K562 (cell line): Measurements from ENCODE around the gene LCE1A. TPM values are rescaled to one million over a fixed set of nuclear protein-coding genes. Genes with fewer than 3 reads are reported as not detected.

Experiments
- ATAC-seq: fragments of 200-7000 bp; cut with Tn5 transposase; 3 replicates; pipeline ENCODE4 v1.9.1; 2020; ENCODE audit warnings: moderate library complexity
- BruUV-seq: library from RNA; stranded (reverse); fragments of 400-500 nt; replicated peaks from 2 replicates; lab custom pipeline; 2021; lab: Mats Ljungman, UMichigan
- CTCF ChIA-PET: fragments of 300-600 bp; formaldehyde crosslinking; extraction: SDS; loops from one replicate; lab custom pipeline; 2021; ENCODE audit warnings: low intra/inter-chr PET ratio; lab: Yijun Ruan, JAX
- POLR2A ChIA-PET: fragments of 300-600, 350-650 bp; sonication (Branson Sonifier 250); formaldehyde crosslinking; extraction: SDS; loops from one replicate; lab custom pipeline; 2021; ENCODE audit warnings: antibody characterized with exemption, inconsistent platforms; lab: Yijun Ruan, JAX
- DNase-seq, 4 experiments: peaks; one replicate each; pipeline versions ENCODE4 v3.0.0 to v3.0.0-alpha.2; 2011 to 2018; ENCODE audit warnings: low spot score in 3 of 4, mixed read lengths in 3 of 4; ENCODE audit errors: extremely low read depth in 1 of 4
- FAIRE-seq: peaks from 2 replicates; lab custom pipeline; 2011; peaks lifted over from hg19 to GRCh38; lab: Jason Lieb, UNC
- H2AFZ ChIP-seq: 2 replicates; pipeline ENCODE4 v1.6.0; 2011; ENCODE audit warnings: low read depth, low read length, control low read depth, inconsistent platforms
- H3K27ac ChIP-seq: fragments of 200-600 bp; 3 replicates; pipeline ENCODE4 v1.8.0; 2011; ENCODE audit warnings: low read depth, mild to moderate bottlenecking, control low read depth, inconsistent platforms, low read length, moderate library complexity, mixed read lengths; ENCODE audit errors: extremely low read depth
- H3K27me3 ChIP-seq, 2 experiments: fragments of 300-600 bp in 1 of 2; 2 replicates in 1 of 2; 3 replicates in 1 of 2; pipeline versions ENCODE4 v1.6.0 to v1.8.0; 2011; ENCODE audit warnings: inconsistent platforms in 2 of 2, low read length in 2 of 2, mild to moderate bottlenecking in 1 of 2, mixed read lengths in 1 of 2, moderate library complexity in 1 of 2; ENCODE audit not compliant: control insufficient read depth in 2 of 2, insufficient read depth in 2 of 2
- H3K36me3 ChIP-seq: fragments of 300-600 bp; 3 replicates; pipeline ENCODE4 v1.8.0; 2011; ENCODE audit warnings: mild to moderate bottlenecking, low read length, inconsistent platforms; ENCODE audit not compliant: control insufficient read depth, insufficient read depth
- H3K4me1 ChIP-seq, 2 experiments: fragments of 200-600 bp in 1 of 2; replicated peaks in 1 of 2; 2 replicates in 1 of 2; 3 replicates in 1 of 2; pipeline versions ENCODE4 v1.5.1 to v1.8.0; 2011; ENCODE audit warnings: inconsistent platforms in 2 of 2, low read length in 2 of 2, mild to moderate bottlenecking in 1 of 2, mixed read lengths in 1 of 2, moderate library complexity in 1 of 2; ENCODE audit not compliant: control insufficient read depth in 2 of 2, insufficient read depth in 2 of 2
- H3K4me2 ChIP-seq: 2 replicates; pipeline ENCODE4 v1.6.1; 2011; ENCODE audit warnings: low read length, control low read depth, inconsistent platforms, mixed read lengths; ENCODE audit not compliant: insufficient read depth
- H3K4me3 ChIP-seq: fragments of 200-600 bp; sonication (generic), shearing (Covaris generic); 2 replicates; pipeline ENCODE4 v1.5.1; 2016; ENCODE audit warnings: control low read depth, inconsistent platforms
- H3K79me2 ChIP-seq: fragments of 200-600 bp; 3 replicates; pipeline ENCODE4 v1.8.0; 2011; ENCODE audit warnings: low read length, inconsistent platforms; ENCODE audit not compliant: control insufficient read depth, insufficient read depth
- H3K9ac ChIP-seq, 2 experiments: 2 replicates each; pipeline versions ENCODE4 v1.6.0 to v1.6.1; 2011; ENCODE audit warnings: low read depth in 2 of 2, low read length in 2 of 2, control low read depth in 1 of 2, inconsistent platforms in 1 of 2, mild to moderate bottlenecking in 1 of 2, mixed read lengths in 1 of 2; ENCODE audit not compliant: insufficient read depth in 1 of 2
- H3K9me1 ChIP-seq: one replicate; pipeline ENCODE4 v1.6.0; 2011; ENCODE audit warnings: inconsistent platforms, mild to moderate bottlenecking, low read length, moderate library complexity; ENCODE audit not compliant: control insufficient read depth, insufficient read depth
- H3K9me3 ChIP-seq: replicated peaks from 2 replicates; pipeline ENCODE4 v1.5.1; 2011; ENCODE audit warnings: low read depth, low read length, inconsistent platforms; ENCODE audit not compliant: control insufficient read depth, insufficient read depth
- H4K20me1 ChIP-seq: replicated peaks from 2 replicates; pipeline ENCODE4 v1.6.1; 2011; ENCODE audit warnings: low read length, inconsistent platforms, mixed read lengths; ENCODE audit not compliant: control insufficient read depth, insufficient read depth
- TFE3 ChIP-seq: fragments of 450-650 bp; formaldehyde crosslinking; IDR thresholded peaks from 2 replicates; pipeline ENCODE4 v1.4.0; 2020; ENCODE audit warnings: mild to moderate bottlenecking, mixed read lengths
- ZBTB40 ChIP-seq, 2 experiments: fragments of 450-650 bp in 1 of 2; sonication (generic) in 1 of 2; formaldehyde crosslinking in 1 of 2; IDR thresholded peaks; 2 replicates each; pipeline versions ENCODE4 v1.7.1 to v1.9.0; 2016 to 2022; ENCODE audit warnings: inconsistent platforms in 1 of 2, mild to moderate bottlenecking in 1 of 2, missing genetic modification reagents in 1 of 2
- in situ Hi-C: fragments of 300-500 bp; cut with MboI; formaldehyde crosslinking; loops from 4 replicates; pipeline ENCODE4 v1.15.0; 2018; ENCODE audit warnings: inconsistent platforms, mixed read lengths
- intact Hi-C: fragments of 100-400 bp; cut with micrococcal nuclease; formaldehyde crosslinking; loops from 2 replicates; pipeline ENCODE4 v1.14.2; 2022
- polyA plus RNA-seq, 8 experiments: library from polyadenylated mRNA; depleted of rRNA in 4 of 8; stranded (reverse) in 5 of 8; unstranded in 3 of 8; fragments of >200 nt; fragmentation: Nextera tagmentation in 2 of 8; fragmentation: Illumina TruSeq in 1 of 8; extraction: Ambion mirVana in 2 of 8; extraction: Trizol in 1 of 8; gene quantifications; 2 replicates each; pipeline versions ENCODE4 v1.2.1 to v1.2.3, GENCODE V29; 2011 to 2014; ENCODE audit warnings: inconsistent platforms in 1 of 8, missing spikeins in 1 of 8
- total RNA-seq, 7 experiments: library from RNA; depleted of rRNA in 6 of 7; stranded (reverse); fragments of >200 nt in 6 of 7; fragmentation: Illumina TruSeq in 2 of 7; extraction: Trizol in 2 of 7; gene quantifications; 2 replicates each; pipeline versions ENCODE4 v1.2.1 to v1.2.3, GENCODE V29; 2011 to 2021; ENCODE audit warnings: low replicate concordance in 1 of 7

Gene LCE1A
- total and polyA plus RNA-seq, 9 of the 15 experiments (the other 6 are each of a cell fraction or from before 2014, with no cell fraction given): not detected

GRCh38 chr1:152824964-152825363 is 2.3 kb upstream of the LCE1A start:
- in situ Hi-C loops: no loop called here
- FAIRE-seq: no peak
- POLR2A ChIA-PET: no interaction called here

More at GRCh38 chr1:152824964-152825363, 2.3 kb upstream of the LCE1A start:
- Histone ChIP-seq H3K27me3 (no peaks in the 10 kb centered on the region), H3K4me1 (no peaks in the 10 kb centered on the region), H3K9me1 (no peaks in the 10 kb centered on the region), H3K36me3 (no peaks in the 10 kb centered on the region), H2AFZ (no peak overlapping the region), H3K4me3 (no peak overlapping the region), H4K20me1 (no peaks in the 10 kb centered on the region), H3K9me3 (no peaks in the 10 kb centered on the region), H3K4me2 (no peak overlapping the region), H3K79me2 (no peaks in the 10 kb centered on the region), H3K27ac (no peak overlapping the region), H3K9ac (no peak overlapping the region)
- TF ChIP-seq ZBTB40 (IDR thresholded peaks at IDR 0.05) (no peak), ZBTB40 (CRISPR knock-in tag; IDR thresholded peaks at IDR 0.05) (no peak), TFE3 (peak; percentile 38; the same call in 1 of the 2 replicates)
- ATAC-seq (no peak), DNase-seq (no peak)
- intact Hi-C loops: no loop called here
- CTCF ChIA-PET: no interaction called here
- no TSS peak for BruUV-seq
